Endothelial cell of umbilical vein (primary cell): ENCODE results near the gene GALNT17.

ENCODE experiments used
- EZH2 ChIP-seq: IDR thresholded peaks from 2 replicates; pipeline ENCODE4 v1.6.1; 2012; ENCODE audit warnings: borderline replicate concordance, low read depth, mild to moderate bottlenecking, moderate library complexity, low read length, inconsistent platforms; ENCODE audit not compliant: severe bottlenecking
- GATA2 ChIP-seq: IDR thresholded peaks from 2 replicates; pipeline ENCODE4 v1.7.0; 2011; ENCODE audit warnings: low read depth, mild to moderate bottlenecking, moderate library complexity, mixed read lengths, low read length; ENCODE audit not compliant: insufficient read length, insufficient read depth
- POLR2AphosphoS5 ChIP-seq: IDR thresholded peaks from 2 replicates; pipeline ENCODE4 v1.6.1; 2012; ENCODE audit warnings: low read depth, mild to moderate bottlenecking, control low read depth, low read length, moderate library complexity; ENCODE audit not compliant: insufficient read depth
- TF ChIP-seq, protein P1 (sequence below), 2 donors: IDR thresholded peaks; 1 replicate in 1 of 2; 2 replicates in 1 of 2; pipeline ENCODE4 v1.5.1; 2011; ENCODE audit warnings: low read length in 2 of 2, mild to moderate bottlenecking in 2 of 2, moderate library complexity in 2 of 2, control low read depth in 1 of 2, inconsistent platforms in 1 of 2, low read depth in 1 of 2; ENCODE audit not compliant: insufficient read depth in 1 of 2; ENCODE audit errors: extremely low read depth in 1 of 2

DNA sequence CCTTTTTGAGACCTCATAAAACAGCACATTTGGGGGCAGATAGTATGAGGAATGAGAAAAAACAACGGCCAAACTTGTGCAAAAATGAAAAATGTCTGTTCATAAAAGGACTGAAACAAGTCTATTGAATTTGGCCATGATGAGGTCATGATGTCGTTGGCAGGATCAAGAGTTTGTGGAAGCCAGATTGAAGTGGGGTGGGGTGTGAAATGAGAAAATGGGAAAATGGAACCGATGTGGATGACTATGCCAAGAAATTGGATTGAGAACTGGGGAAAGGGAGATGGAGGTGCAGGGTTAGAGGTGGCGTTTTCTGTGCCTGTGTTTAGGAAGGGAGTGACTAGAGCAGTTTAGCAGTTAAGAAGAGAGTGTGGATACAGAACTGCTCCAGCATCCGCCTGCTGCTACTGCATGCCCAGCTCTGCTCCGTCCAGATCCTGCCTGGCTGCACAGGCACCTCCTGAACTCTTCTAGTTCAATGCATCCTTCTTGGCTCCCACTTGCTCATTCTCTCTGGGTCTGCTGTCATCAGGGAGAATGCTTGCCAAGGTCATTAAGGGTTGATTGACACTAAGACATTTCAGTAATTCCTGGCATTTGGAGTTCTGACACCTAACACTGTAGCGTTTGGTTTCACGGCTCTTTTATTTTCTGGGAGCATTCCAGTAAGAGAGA lies 111.9 kb downstream of the GALNT17 start:
- no peak for TF ChIP-seq EZH2
- TF ChIP-seq, protein P1, sequence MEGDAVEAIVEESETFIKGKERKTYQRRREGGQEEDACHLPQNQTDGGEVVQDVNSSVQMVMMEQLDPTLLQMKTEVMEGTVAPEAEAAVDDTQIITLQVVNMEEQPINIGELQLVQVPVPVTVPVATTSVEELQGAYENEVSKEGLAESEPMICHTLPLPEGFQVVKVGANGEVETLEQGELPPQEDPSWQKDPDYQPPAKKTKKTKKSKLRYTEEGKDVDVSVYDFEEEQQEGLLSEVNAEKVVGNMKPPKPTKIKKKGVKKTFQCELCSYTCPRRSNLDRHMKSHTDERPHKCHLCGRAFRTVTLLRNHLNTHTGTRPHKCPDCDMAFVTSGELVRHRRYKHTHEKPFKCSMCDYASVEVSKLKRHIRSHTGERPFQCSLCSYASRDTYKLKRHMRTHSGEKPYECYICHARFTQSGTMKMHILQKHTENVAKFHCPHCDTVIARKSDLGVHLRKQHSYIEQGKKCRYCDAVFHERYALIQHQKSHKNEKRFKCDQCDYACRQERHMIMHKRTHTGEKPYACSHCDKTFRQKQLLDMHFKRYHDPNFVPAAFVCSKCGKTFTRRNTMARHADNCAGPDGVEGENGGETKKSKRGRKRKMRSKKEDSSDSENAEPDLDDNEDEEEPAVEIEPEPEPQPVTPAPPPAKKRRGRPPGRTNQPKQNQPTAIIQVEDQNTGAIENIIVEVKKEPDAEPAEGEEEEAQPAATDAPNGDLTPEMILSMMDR (IDR thresholded peaks at IDR 0.05; ENCODE audit: extremely low read depth in 1 of 2, insufficient read depth in 1 of 2, low read depth in 1 of 2, low read length in 2 of 2), result no peak
- no peak for TF ChIP-seq GATA2
- no peak for TF ChIP-seq POLR2AphosphoS5
